Thoracic aorta (tissue), 2 donors: Measurements from ENCODE around the gene ATXN3L. TPM values are rescaled to one million over a fixed set of nuclear protein-coding genes. Genes with fewer than 3 reads are reported as not detected.

Experiments used
- ATAC-seq: fragments of 150-250 bp; one replicate; pipeline ENCODE4 v1.8.0; 2017; ENCODE audit warnings: low read depth; ENCODE audit not compliant: insufficient number of reproducible peaks, low FRiP score
- DNase-seq: peaks from one replicate; pipeline ENCODE4 v3.0.0-alpha.2; 2020; ENCODE audit warnings: low spot score
- H3K27ac ChIP-seq, 2 donors: fragments of 200-600 bp; sonication (generic); 1 replicate in 1 of 2; 2 replicates in 1 of 2; pipeline ENCODE4 v1.5.1; 2016; ENCODE audit warnings: mild to moderate bottlenecking in 2 of 2, moderate library complexity in 2 of 2
- H3K27me3 ChIP-seq: fragments of 200-600 bp; sonication (generic); replicated peaks from 2 replicates; pipeline ENCODE4 v1.6.0; 2016; ENCODE audit warnings: mild to moderate bottlenecking; ENCODE audit not compliant: insufficient read depth
- H3K36me3 ChIP-seq: fragments of 200-600 bp; sonication (generic); one replicate; pipeline ENCODE4 v1.5.1; 2016
- H3K4me1 ChIP-seq, 2 donors: fragments of 200-600 bp; sonication (generic); 1 replicate in 1 of 2; 2 replicates in 1 of 2; pipeline versions ENCODE4 v1.5.1 to v1.6.0; 2016; ENCODE audit warnings: low read depth in 2 of 2, mild to moderate bottlenecking in 1 of 2; ENCODE audit not compliant: control insufficient read depth in 1 of 2
- H3K4me3 ChIP-seq: fragments of 200-600 bp; sonication (generic); 2 replicates; pipeline ENCODE4 v1.5.1; 2016; ENCODE audit warnings: mild to moderate bottlenecking
- H3K9me3 ChIP-seq: fragments of 200-600 bp; sonication (generic); 2 replicates; pipeline ENCODE4 v1.5.1; 2016
- CTCF ChIP-seq: fragments of 200-600 bp; sonication (generic); IDR thresholded peaks from one replicate; pipeline ENCODE4 v1.5.1; 2019; ENCODE audit warnings: antibody characterized with exemption
- total RNA-seq, 2 donors: library from RNA; depleted of rRNA; stranded (reverse); fragments of >200 nt; gene quantifications; one replicate each; pipeline versions ENCODE4 v1.1.0 to v1.2.3, GENCODE V29; 2016

Gene ATXN3L
- total RNA-seq, result not detected

- no peak within 1 kb of the TSS for H3K4me3 ChIP-seq
- no peaks in the 10 kb centered on the region for H3K4me1 ChIP-seq
- no peak for TF ChIP-seq CTCF
- no peak for DNase-seq
- H3K9me3 ChIP-seq, result no peaks in the 10 kb centered on the region
- ATAC-seq, result no peak
- no peak within 1 kb of the TSS for H3K27ac ChIP-seq
- no peaks in the 10 kb centered on the region for H3K27me3 ChIP-seq
- no peaks in the 10 kb centered on the region for H3K36me3 ChIP-seq
These were observed at the start of gene ATXN3L for GRCh38 chrX:13319953-13320352. ATXN3L (minus strand) TSS chrX:13320053; CDS start chrX:13319934, 119 bp downstream.

- DNase-seq (no peak), ATAC-seq (no peak)
- Histone ChIP-seq H3K27ac (no peak overlapping the region), H3K4me1 (peaks cover 0 to 21% of the 10 kb centered on the region in 2 donors), H3K36me3 (no peaks in the 10 kb centered on the region), H3K27me3 (no peaks in the 10 kb centered on the region), H3K9me3 (no peaks in the 10 kb centered on the region), H3K4me3 (no peak overlapping the region)
- TF ChIP-seq CTCF, result no peak
These were observed 49.6 kb upstream of the ATXN3L start for GRCh38 chrX:13369256-13370030.

- Histone ChIP-seq H3K27ac (no peak overlapping the region), H3K27me3 (no peaks in the 10 kb centered on the region), H3K4me1 (peaks cover 0 to 10% of the 10 kb centered on the region in 2 donors), H3K4me3 (no peak overlapping the region), H3K36me3 (no peaks in the 10 kb centered on the region), H3K9me3 (no peaks in the 10 kb centered on the region)
- DNase-seq (no peak), ATAC-seq (no peak)
- no peak for TF ChIP-seq CTCF
These were observed 48.1 kb upstream of the ATXN3L start for GRCh38 chrX:13367950-13368349.

- DNase-seq, result no peak
- TF ChIP-seq CTCF, result no peak
- no peaks in the 10 kb centered on the region for H3K9me3 ChIP-seq
- no peak overlapping the region for H3K4me3 ChIP-seq
- no peak overlapping the region for H3K27ac ChIP-seq
- no peaks in the 10 kb centered on the region for H3K4me1 ChIP-seq
- no peaks in the 10 kb centered on the region for H3K27me3 ChIP-seq
- no peaks in the 10 kb centered on the region for H3K36me3 ChIP-seq
- ATAC-seq, result no peak
These were observed 46.8 kb upstream of the ATXN3L start for GRCh38 chrX:13366698-13367097.

- Histone ChIP-seq H3K9me3 (no peaks in the 10 kb centered on the region), H3K27ac (no peak overlapping the region), H3K4me3 (no peak overlapping the region), H3K27me3 (no peaks in the 10 kb centered on the region), H3K4me1 (no peaks in the 10 kb centered on the region), H3K36me3 (no peaks in the 10 kb centered on the region)
- ATAC-seq, result no peak
- DNase-seq, result no peak
- no peak for TF ChIP-seq CTCF
These were observed 45.3 kb upstream of the ATXN3L start for GRCh38 chrX:13365161-13365560.
